Keratinocyte (primary cell): ENCODE results near the gene CHAF1A. TPM values are rescaled to one million over a fixed set of nuclear protein-coding genes. Genes with fewer than 3 reads are reported as not detected.

Experiments
- DNase-seq: peaks from one replicate; pipeline ENCODE4 v3.0.0-alpha.2; 2011; ENCODE audit warnings: low read depth, missing footprints, low spot score
- FAIRE-seq: peaks from 2 replicates; lab custom pipeline; 2011; peaks lifted over from hg19 to GRCh38; lab: Jason Lieb, UNC
- H2AFZ ChIP-seq: 2 replicates; pipeline ENCODE4 v1.6.0; 2012; ENCODE audit warnings: low read length, control low read depth, inconsistent platforms; ENCODE audit not compliant: control insufficient read depth
- H3K27ac ChIP-seq: 2 replicates; pipeline ENCODE4 v1.5.1; 2011; ENCODE audit warnings: low read length; ENCODE audit not compliant: control insufficient read depth, insufficient read depth
- H3K27me3 ChIP-seq: 3 replicates; pipeline ENCODE4 v1.6.0; 2011; ENCODE audit warnings: low read length; ENCODE audit not compliant: control insufficient read depth, insufficient read depth; ENCODE audit errors: extremely low read depth
- H3K36me3 ChIP-seq, 2 experiments: 2 replicates in 1 of 2; 3 replicates in 1 of 2; pipeline ENCODE4 v1.5.1; 2011; ENCODE audit warnings: low read length in 2 of 2, mild to moderate bottlenecking in 1 of 2; ENCODE audit not compliant: control insufficient read depth in 2 of 2, insufficient read depth in 2 of 2; ENCODE audit errors: extremely low read depth in 1 of 2
- H3K4me1 ChIP-seq: 3 replicates; pipeline ENCODE4 v1.5.1; 2011; ENCODE audit warnings: low read length; ENCODE audit not compliant: control insufficient read depth, insufficient read depth; ENCODE audit errors: extremely low read depth
- H3K4me2 ChIP-seq: 3 replicates; pipeline ENCODE4 v1.6.0; 2011; ENCODE audit warnings: low read depth, low read length; ENCODE audit not compliant: control insufficient read depth, insufficient read depth; ENCODE audit errors: extremely low read depth
- H3K4me3 ChIP-seq, 3 experiments: fragments of 200-600 bp in 1 of 3; sonication (generic) in 1 of 3; 2 replicates in 2 of 3; 3 replicates in 1 of 3; pipeline ENCODE4 v1.5.1; 2011 to 2016; ENCODE audit warnings: low read length in 3 of 3, mild to moderate bottlenecking in 3 of 3, control low read depth in 2 of 3, inconsistent platforms in 1 of 3, low read depth in 1 of 3, mixed read lengths in 1 of 3, mixed run types in 1 of 3, moderate library complexity in 1 of 3; ENCODE audit not compliant: control insufficient read depth in 2 of 3, insufficient read depth in 2 of 3; ENCODE audit errors: extremely low read depth in 1 of 3
- H3K79me2 ChIP-seq: 2 replicates; pipeline ENCODE4 v1.6.0; 2012; ENCODE audit warnings: low read length; ENCODE audit not compliant: control insufficient read depth, insufficient read depth
- H3K9ac ChIP-seq: 3 replicates; pipeline ENCODE4 v1.6.0; 2011; ENCODE audit warnings: low read length; ENCODE audit not compliant: control insufficient read depth, insufficient read depth; ENCODE audit errors: extremely low read depth
- H3K9me1 ChIP-seq: 3 replicates; pipeline ENCODE4 v1.6.0; 2011; ENCODE audit warnings: low read length; ENCODE audit not compliant: control insufficient read depth, insufficient read depth; ENCODE audit errors: extremely low read depth
- H3K9me3 ChIP-seq: 2 replicates; pipeline ENCODE4 v1.5.1; 2012; ENCODE audit warnings: low read depth, low read length; ENCODE audit not compliant: control insufficient read depth
- H4K20me1 ChIP-seq: 3 replicates; pipeline ENCODE4 v1.6.0; 2011; ENCODE audit warnings: low read length; ENCODE audit not compliant: control insufficient read depth, insufficient read depth; ENCODE audit errors: extremely low read depth
- CTCF ChIP-seq, 3 experiments: IDR thresholded peaks in 1 of 3; conservative IDR thresholded peaks in 1 of 3; optimal IDR thresholded peaks in 1 of 3; 2 replicates in 2 of 3; 3 replicates in 1 of 3; pipeline versions ENCODE3 to v1.5.1; 2011; ENCODE audit warnings: low read length in 3 of 3, mild to moderate bottlenecking in 3 of 3, moderate library complexity in 2 of 3, control low read depth in 1 of 3, inconsistent platforms in 1 of 3; ENCODE audit not compliant: insufficient read depth in 2 of 3; ENCODE audit errors: extremely low read depth in 1 of 3
- EZH2 ChIP-seq: IDR thresholded peaks from one replicate; pipeline ENCODE4 v1.6.1; 2012; ENCODE audit warnings: inconsistent platforms, mild to moderate bottlenecking, low read length, moderate library complexity
- dilution Hi-C: fragments of 300-500 bp; cut with MboI; formaldehyde crosslinking; loops from one replicate; pipeline ENCODE4 v1.7.0; 2020; ENCODE audit warnings: low sequenced_read_pairs; ENCODE audit not compliant: extremely low pct_ligation_motif_present
- polyA plus RNA-seq, 5 experiments: library from polyadenylated mRNA; depleted of rRNA in 3 of 5; stranded (reverse) in 3 of 5; stranded (forward) in 1 of 5; unstranded in 1 of 5; fragments of >200 nt; gene quantifications; 1 replicate in 1 of 5; 2 replicates in 3 of 5; 3 replicates in 1 of 5; pipeline versions ENCODE4 v1.2.1 to v1.2.3, GENCODE V29; 2011 to 2012; ENCODE audit warnings: missing spikeins in 2 of 5, low read depth in 1 of 5, low replicate concordance in 1 of 5

The CHAF1A gene
- polyA plus RNA-seq, 1 donor (not counting 4 experiments of a cell fraction or from before 2014, with no cell fraction given): 10.6 TPM

GRCh38 chr19:4443966-4444764 is 41.7 kb downstream of the CHAF1A start:
- H3K27me3 ChIP-seq: no peaks in the 10 kb centered on the region
- no peaks in the 10 kb centered on the region for H4K20me1 ChIP-seq
- H3K4me2 ChIP-seq: no peak overlapping the region
- H3K9me3 ChIP-seq: no peaks in the 10 kb centered on the region
- peaks cover 48 to 53% of the 10 kb centered on the region in 2 experiments for H3K36me3 ChIP-seq
- FAIRE-seq: no peak
- H3K79me2 ChIP-seq: no peaks in the 10 kb centered on the region
- TF ChIP-seq CTCF (optimal IDR thresholded peaks at IDR 0.05 in 1 of 3, IDR thresholded peaks at IDR 0.05 in 1 of 3, conservative IDR thresholded peaks at IDR 0.05 in 1 of 3; ENCODE audit: extremely low read depth in 1 of 3, insufficient read depth in 2 of 3, low read length in 3 of 3): no peak
- no peak for TF ChIP-seq EZH2
- dilution Hi-C loops: no loop called here
- no peak overlapping the region for H3K9ac ChIP-seq
- DNase-seq: no peak
- H2AFZ ChIP-seq: no peak overlapping the region
- H3K4me1 ChIP-seq: peaks cover under 1% of the 10 kb centered on the region
- H3K9me1 ChIP-seq: no peaks in the 10 kb centered on the region
- no peak overlapping the region for H3K4me3 ChIP-seq
- H3K27ac ChIP-seq: no peak overlapping the region

- no peak for DNase-seq
- no peak overlapping the region for H3K4me2 ChIP-seq
- H3K27ac ChIP-seq: no peak overlapping the region
- no peak overlapping the region for H2AFZ ChIP-seq
- no peaks in the 10 kb centered on the region for H3K9me1 ChIP-seq
- peaks cover 5% of the 10 kb centered on the region for H3K4me1 ChIP-seq
- peaks cover 50 to 51% of the 10 kb centered on the region in 2 experiments for H3K36me3 ChIP-seq
- H3K79me2 ChIP-seq: no peaks in the 10 kb centered on the region
- H3K9me3 ChIP-seq: no peaks in the 10 kb centered on the region
- H3K9ac ChIP-seq: no peak overlapping the region
- H3K4me3 ChIP-seq: no peak overlapping the region
- FAIRE-seq: no peak
- no peak for TF ChIP-seq EZH2
- TF ChIP-seq CTCF (optimal IDR thresholded peaks at IDR 0.05 in 1 of 3, IDR thresholded peaks at IDR 0.05 in 1 of 3, conservative IDR thresholded peaks at IDR 0.05 in 1 of 3; ENCODE audit: extremely low read depth in 1 of 3, insufficient read depth in 2 of 3, low read length in 3 of 3): no peak
- dilution Hi-C loops: no loop called here
- no peaks in the 10 kb centered on the region for H3K27me3 ChIP-seq
- H4K20me1 ChIP-seq: no peaks in the 10 kb centered on the region
Observed at GRCh38 chr19:4444765-4445741, 42.6 kb downstream of the CHAF1A start.
